ENCODE results near the gene RHCE. TPM values are rescaled to one million over a fixed set of nuclear protein-coding genes. Genes with fewer than 3 reads are reported as not detected.

RHCE gene
- total and polyA plus RNA-seq, 2 of the 8 experiments (the other 6 are each of a cell fraction or from before 2014, with no cell fraction given): 0.23 to 0.50 TPM

GRCh38 chr1:25468033-25468432, 47.4 kb upstream of the RHCE start:
- no peak overlapping the region for H2BK12ac ChIP-seq (ENCODE audit: low read depth, low read length)
- H2BK120ac ChIP-seq (replicated peaks; ENCODE audit: low read depth, low read length): no peak overlapping the region
- H3K18ac ChIP-seq (ENCODE audit: extremely low read depth, low read length): no peak overlapping the region
- no peak overlapping the region for H2BK5ac ChIP-seq (ENCODE audit: low read depth, low read length)
- no peaks in the 10 kb centered on the region; a peak in 1 of 4 replicates for H3K79me2 ChIP-seq (ENCODE audit: control insufficient read depth in 1 of 2, insufficient read depth in 2 of 2, low read length in 2 of 2)
- H3K4me2 ChIP-seq (ENCODE audit: insufficient read depth in 1 of 2, low read depth in 2 of 2, low read length in 2 of 2): no peak overlapping the region
- H3K4ac ChIP-seq (replicated peaks; ENCODE audit: insufficient read length, low read depth, low read length): no peak overlapping the region
- TF ChIP-seq HDAC2 (IDR thresholded peaks at IDR 0.05; ENCODE audit: borderline replicate concordance in 1 of 2, low read depth in 2 of 2, low read length in 2 of 2) (no peak), NANOG (IDR thresholded peaks at IDR 0.05; ENCODE audit: insufficient read depth, low read depth, low read length, poor library complexity, severe bottlenecking) (no peak), CTBP2 (IDR thresholded peaks at IDR 0.05; ENCODE audit: borderline replicate concordance, insufficient read depth, insufficient read length, low read length) (no peak), RAD21 (IDR thresholded peaks at IDR 0.05 in 1 of 2, conservative IDR thresholded peaks at IDR 0.05 in 1 of 2; ENCODE audit: low read depth in 2 of 2, low read length in 2 of 2) (no peak), JUND (IDR thresholded peaks at IDR 0.05; ENCODE audit: low read length) (no peak), ASH2L (IDR thresholded peaks at IDR 0.05; ENCODE audit: low read length) (no peak), YY1 (IDR thresholded peaks at IDR 0.05; ENCODE audit: low read depth, low read length) (no peak), GTF2F1 (IDR thresholded peaks at IDR 0.05; ENCODE audit: borderline replicate concordance, low read depth, low read length) (no peak)
- no peak overlapping the region for H2AK5ac ChIP-seq (ENCODE audit: low read depth, low read length)
- H3K27me3 ChIP-seq (replicated peaks in 1 of 4; ENCODE audit: control insufficient read depth in 3 of 4, extremely low read depth in 1 of 4, insufficient read depth in 3 of 4, low read length in 3 of 4): no peaks in the 10 kb centered on the region
- H3K9ac ChIP-seq (replicated peaks in 1 of 4; ENCODE audit: extremely low read depth in 1 of 4, low read depth in 3 of 4, low read length in 3 of 4): no peak overlapping the region
- POLR2A ChIA-PET (ENCODE audit: partially characterized antibody): no interaction called here
- no peak overlapping the region for H3K56ac ChIP-seq (replicated peaks; ENCODE audit: insufficient read length, low read depth, low read length)
- H3K4me1 ChIP-seq (replicated peaks in 1 of 4; ENCODE audit: control insufficient read depth in 3 of 4, insufficient read depth in 4 of 4, low read length in 3 of 4): no peaks in the 10 kb centered on the region
- no peak overlapping the region for H3K27ac ChIP-seq (ENCODE audit: low read depth, low read length)
- FAIRE-seq (no peak), DNase-seq (ENCODE audit: low read depth in 1 of 2, low spot score in 2 of 2) (no peak)
- no peak overlapping the region for H2AFZ ChIP-seq (ENCODE audit: low read length)
- no peak overlapping the region for H3K23ac ChIP-seq (ENCODE audit: insufficient read length)
- H3K4me3 ChIP-seq (ENCODE audit: extremely low read depth in 1 of 4, insufficient read depth in 2 of 4, low read depth in 3 of 4, low read length in 4 of 4): no peak overlapping the region
- CTCF ChIA-PET (ENCODE audit: partially characterized antibody): interaction anchor here (0.7 to 2.3 kb wide), 2 partner anchors 17 to 316 kb away, joined by 3 to 7 read pairs; no protein-coding TSS in a partner anchor
- H4K5ac ChIP-seq (ENCODE audit: insufficient read length, low read depth, low read length): no peak overlapping the region
- no peaks in the 10 kb centered on the region; the same call in 1 of the 2 replicates for H3K79me1 ChIP-seq (ENCODE audit: low read depth, low read length)
- H3K9me3 ChIP-seq (ENCODE audit: insufficient read depth in 2 of 2, low read depth in 1 of 2, low read length in 1 of 2): no peaks in the 10 kb centered on the region
- no peaks in the 10 kb centered on the region for H3K36me3 ChIP-seq (ENCODE audit: control insufficient read depth in 2 of 4, insufficient read depth in 4 of 4, low read length in 3 of 4)
- H2BK15ac ChIP-seq (ENCODE audit: low read length): no peak overlapping the region
- H4K91ac ChIP-seq (replicated peaks; ENCODE audit: insufficient read length, low read length): no peak overlapping the region
- no peaks in the 10 kb centered on the region for H3K23me2 ChIP-seq (ENCODE audit: low read depth, low read length)
- no peak overlapping the region for H2BK20ac ChIP-seq (ENCODE audit: low read length)
- H3K14ac ChIP-seq (ENCODE audit: insufficient read length): no peak overlapping the region
- H4K8ac ChIP-seq (ENCODE audit: extremely low read depth, insufficient read depth, low read length): no peak overlapping the region
- peaks cover 0 to 2% of the 10 kb centered on the region in 2 experiments for H4K20me1 ChIP-seq (replicated peaks in 1 of 2; ENCODE audit: control insufficient read depth in 1 of 2, insufficient read depth in 2 of 2, low read length in 2 of 2)

All from H1 (cell line).